Measurements from ENCODE around the gene OSBPL9. TPM values are rescaled to one million over a fixed set of nuclear protein-coding genes. Genes with fewer than 3 reads are reported as not detected.

The OSBPL9 gene
- 112 and 259 TPM in 2 replicates for total RNA-seq (2014; rRNA removed; shearing (Covaris generic))

GRCh38 chr1:51616903-51617708 is at the start of gene OSBPL9:
Gene OSBPL9, plus strand, starts transcription at chr1:51617092. Its CDS starts 19 bp downstream, at chr1:51617111.
- peak; percentile 88 for DNase-seq (ENCODE audit: low spot score)

- DNase-seq (ENCODE audit: low spot score) = peak; percentile 33
Measured at GRCh38 chr1:51567653-51568052, 49.2 kb upstream of the OSBPL9 start.

DNA sequence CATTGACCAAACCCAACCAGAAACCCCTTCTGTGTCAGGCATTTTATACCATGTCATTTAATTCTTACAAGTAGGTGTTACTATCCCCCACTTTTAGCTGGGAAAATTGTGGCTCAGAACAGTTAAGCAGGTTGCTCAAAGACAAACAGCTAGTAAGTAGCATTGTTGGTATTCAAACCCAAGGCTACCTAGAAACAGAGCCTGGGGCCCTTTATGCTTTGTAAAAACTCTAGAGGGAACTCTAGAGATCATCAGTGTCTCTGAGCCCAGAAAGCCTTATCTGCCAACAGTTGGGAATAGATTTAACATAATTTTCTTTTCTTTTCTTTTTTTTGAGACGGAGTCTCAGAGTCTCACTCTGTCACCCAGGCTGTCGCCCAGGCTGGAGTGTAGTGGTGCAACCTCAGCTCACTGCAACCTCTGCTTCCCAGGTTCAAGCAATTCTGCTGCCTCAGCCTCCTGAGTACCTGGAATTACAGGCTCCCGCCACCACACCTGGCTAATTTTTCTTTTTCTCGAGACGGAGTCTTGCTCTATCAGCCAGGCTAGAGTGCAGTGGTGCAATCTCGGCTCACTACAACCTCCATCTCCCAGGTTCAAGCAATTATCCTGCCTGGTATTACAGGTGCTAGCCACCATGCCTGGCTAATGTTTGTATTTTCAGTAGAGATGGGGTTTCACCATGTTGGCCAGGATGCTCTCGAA is 48.5 kb upstream of the OSBPL9 start:
- DNase-seq (ENCODE audit: low spot score) = no peak

- peak; percentile 78 for DNase-seq (ENCODE audit: low spot score)
Measured at GRCh38 chr1:51569284-51570062, 47.4 kb upstream of the OSBPL9 start.

DNA sequence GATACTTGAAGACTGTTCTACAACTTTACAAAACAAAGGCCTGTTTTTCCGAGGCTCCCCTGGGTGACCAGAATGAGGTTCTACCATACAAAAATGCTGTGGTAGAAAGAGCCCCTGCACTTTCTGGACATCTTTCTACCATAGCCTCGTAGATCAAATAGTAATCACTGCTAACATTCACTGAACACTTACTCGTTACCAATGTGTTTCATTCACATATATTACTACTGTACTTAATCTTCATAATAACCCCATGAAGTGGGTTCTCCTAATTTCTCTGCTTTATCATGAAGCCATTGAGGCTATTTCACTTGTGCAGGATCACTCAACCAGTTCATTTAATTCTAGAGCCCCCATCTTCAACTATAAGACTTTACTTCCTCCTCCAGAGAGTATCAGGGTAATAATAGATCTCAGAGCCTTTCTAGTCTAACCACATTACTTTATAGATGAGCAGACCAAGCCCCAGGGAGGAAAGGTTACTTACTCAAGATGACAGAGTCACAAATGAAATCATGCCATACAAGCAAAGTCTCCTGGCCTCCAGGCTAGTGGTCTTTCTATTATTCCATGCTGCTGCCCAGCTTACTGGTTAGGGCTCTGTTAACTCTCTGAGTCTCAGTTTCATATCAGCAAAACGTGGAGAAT is 46.7 kb upstream of the OSBPL9 start:
- no peak for DNase-seq (ENCODE audit: low spot score)

- no peak for DNase-seq (ENCODE audit: low spot score)
Measured at GRCh38 chr1:51572365-51572764, 44.5 kb upstream of the OSBPL9 start.

- no peak for DNase-seq (ENCODE audit: low spot score)
Measured at GRCh38 chr1:51574796-51575195, 42.1 kb upstream of the OSBPL9 start.

DNA sequence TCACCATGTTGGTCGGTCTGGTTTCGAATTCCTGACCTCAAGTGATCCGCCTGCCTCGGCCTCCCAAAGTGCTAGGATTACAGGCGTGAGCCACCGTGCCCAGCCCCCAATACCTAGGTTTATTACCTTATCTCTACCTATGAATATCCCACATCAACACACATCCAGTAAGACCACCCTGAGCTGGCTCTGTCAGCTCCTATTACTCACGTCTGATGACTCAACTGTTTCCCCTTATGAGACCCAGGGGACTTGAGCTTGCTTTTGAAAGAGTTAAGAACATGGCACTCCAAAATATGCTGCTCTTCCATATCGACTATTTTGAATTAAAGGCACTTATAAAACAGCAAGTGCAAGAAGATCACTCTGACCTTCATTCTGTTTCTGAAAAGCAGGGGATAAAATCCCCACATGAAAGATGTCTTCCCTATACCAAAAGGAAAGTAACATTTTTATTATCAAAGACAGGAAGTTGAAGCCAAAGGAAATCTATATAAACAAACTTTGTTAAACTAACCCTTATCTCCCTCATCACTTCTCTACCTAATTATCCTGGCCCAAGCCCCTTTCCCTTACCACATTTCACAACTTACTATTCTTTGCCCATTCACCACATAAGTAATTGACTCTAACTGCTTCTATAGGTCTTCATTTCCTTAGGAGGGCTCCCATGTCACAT is 41.3 kb upstream of the OSBPL9 start:
- DNase-seq (ENCODE audit: low spot score) = peak; percentile 27

- DNase-seq (ENCODE audit: low spot score) = no peak
Measured at GRCh38 chr1:51576085-51576444, 40.8 kb upstream of the OSBPL9 start.

- DNase-seq (ENCODE audit: low spot score) = no peak
Measured at GRCh38 chr1:51576923-51577322, 40.0 kb upstream of the OSBPL9 start.

- no peak for DNase-seq (ENCODE audit: low spot score)
Measured at GRCh38 chr1:51578383-51579109, 38.3 kb upstream of the OSBPL9 start.

GRCh38 chr1:51581238-51581637 is 35.7 kb upstream of the OSBPL9 start:
- no peak for DNase-seq (ENCODE audit: low spot score)

DNA sequence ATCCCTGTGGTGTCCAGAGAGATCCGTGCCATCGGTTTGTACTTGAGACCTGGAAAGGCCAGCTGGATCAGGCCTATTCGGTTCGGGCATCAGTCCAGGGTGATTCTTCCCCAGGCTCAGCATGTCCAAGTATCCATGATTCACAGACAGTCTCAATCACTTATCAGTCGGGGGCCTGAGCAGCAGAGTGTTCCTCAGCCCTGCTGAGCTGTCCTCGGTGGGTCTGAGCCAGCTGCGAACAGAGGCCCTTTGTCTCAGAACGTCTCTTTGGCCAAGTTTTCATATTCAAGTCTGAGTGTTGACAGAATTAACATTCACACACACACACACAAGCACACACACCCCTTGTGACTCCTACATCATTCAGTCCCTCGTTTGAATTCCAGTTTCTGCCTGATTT is 33.4 kb upstream of the OSBPL9 start:
- DNase-seq (ENCODE audit: low spot score) = no peak

- no peak for DNase-seq (ENCODE audit: low spot score)
Measured at GRCh38 chr1:51584021-51584420, 32.9 kb upstream of the OSBPL9 start.

DNA sequence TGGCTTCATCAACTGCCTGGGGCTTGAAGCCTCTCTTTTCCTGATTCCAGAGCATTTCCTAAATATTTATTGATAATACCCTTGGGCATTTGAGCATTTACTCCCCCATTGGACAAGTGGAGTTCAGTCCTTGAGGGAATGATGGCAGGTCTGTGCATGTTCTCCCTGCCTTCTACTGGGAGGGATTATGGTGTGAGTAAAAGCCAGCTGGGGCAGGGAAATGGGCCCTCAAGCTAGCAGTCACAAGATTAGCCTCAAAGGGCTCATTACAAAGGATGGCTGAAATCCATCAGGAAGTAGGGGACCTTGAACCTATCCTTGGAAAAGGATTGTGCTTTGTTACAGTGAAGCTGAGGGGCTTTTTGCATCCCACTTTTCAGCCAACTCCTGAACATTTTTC is 24.2 kb upstream of the OSBPL9 start:
- no peak for DNase-seq (ENCODE audit: low spot score)

- no peak for DNase-seq (ENCODE audit: low spot score)
Measured at GRCh38 chr1:51594716-51595115, 22.2 kb upstream of the OSBPL9 start.

DNA sequence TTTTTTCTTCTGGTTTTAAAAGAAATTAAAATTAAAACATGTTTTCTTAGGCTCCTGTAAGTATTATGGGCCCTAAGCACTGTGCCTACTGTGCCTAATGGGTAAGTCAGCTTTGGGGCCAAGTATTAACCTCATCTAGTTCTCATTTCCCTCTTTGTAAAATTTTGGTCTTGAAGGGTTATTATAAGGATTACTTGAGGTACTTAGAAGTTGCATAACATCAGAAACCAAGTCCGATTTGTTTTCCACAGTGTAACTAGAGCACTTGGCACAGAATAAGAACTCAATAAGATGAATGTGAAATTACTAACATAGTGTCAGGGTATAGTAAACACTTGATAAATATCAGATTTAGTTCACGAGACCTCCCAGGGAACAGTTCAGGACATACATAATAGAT is 16.4 kb upstream of the OSBPL9 start:
- no peak for DNase-seq (ENCODE audit: low spot score)

DNA sequence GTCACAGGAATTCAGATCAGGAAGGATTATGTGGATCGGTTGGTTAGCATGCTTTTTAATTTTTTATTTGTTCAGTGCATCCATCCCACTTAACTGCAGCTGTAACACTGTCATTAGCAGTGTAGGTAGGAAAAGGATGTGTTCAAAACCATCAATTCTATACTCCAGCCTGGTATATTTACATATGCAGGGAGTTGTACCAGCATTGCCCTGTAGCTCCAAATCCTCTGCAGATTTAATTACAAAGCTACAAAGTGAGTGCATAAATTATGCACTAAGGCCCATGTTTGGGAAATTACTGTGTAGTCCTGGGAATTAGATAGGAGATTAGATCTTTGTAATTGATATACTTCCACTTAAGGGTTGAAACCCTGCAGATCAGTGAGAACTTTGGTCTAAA is 15.9 kb upstream of the OSBPL9 start:
- no peak for DNase-seq (ENCODE audit: low spot score)

DNA sequence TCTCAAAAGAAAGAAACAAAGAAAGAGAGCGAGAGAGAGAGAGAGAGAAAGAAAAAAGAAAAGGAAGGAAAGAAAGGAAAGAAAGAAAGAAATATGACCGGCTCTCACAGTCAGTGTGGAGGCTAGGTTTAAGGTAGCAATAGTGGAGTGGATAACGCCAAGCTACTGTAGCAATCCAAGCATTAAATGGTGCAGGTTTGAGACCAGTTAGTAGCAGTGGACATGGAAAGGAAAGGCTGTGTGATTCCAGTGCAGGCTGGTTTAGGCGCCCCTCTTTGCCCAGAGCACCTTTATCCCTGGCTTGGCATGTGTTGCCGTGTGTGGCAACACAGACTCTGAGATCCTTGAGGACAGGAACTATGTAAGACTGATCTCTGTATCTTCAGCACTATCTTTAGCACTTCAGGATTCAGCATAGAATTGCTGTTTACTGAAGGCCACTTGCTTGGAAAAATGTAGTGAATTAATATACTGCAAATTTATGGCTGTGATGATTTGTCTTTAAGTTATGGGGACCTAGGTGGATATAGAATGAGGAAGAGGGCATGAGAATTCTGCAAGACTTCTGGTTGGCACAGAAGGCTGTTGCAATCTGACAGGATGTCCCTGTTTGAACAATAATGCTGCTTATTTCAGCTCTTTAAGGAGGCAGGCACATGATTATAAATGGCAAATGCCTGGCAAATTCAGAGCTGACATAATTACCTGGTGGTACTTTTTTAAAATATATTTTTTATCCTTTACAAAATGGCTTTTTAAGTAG is 10.8 kb upstream of the OSBPL9 start:
- DNase-seq (ENCODE audit: low spot score) = no peak

- no peak for DNase-seq (ENCODE audit: low spot score)
Measured at GRCh38 chr1:51607681-51608095, 9.2 kb upstream of the OSBPL9 start.

Measured in H4 (cell line).